ENCODE measurements around the gene TMPO.
A peak's percentile ranks its signal among the peaks of the same experiment; 100 is the strongest.

TMPO gene

GRCh38 chr12:98579347-98579746 lies 64.0 kb downstream of the TMPO start:
- Histone ChIP-seq H3K9me3 (replicated peaks in 1 of 11) (no peaks in the 10 kb centered on the region), H3K4me1 (no peaks in the 10 kb centered on the region), H3K4me2 (no peak overlapping the region), H3K27me3 (no peaks in the 10 kb centered on the region), H4K20me1 (no peaks in the 10 kb centered on the region), H3K9ac (no peak overlapping the region), H3K4me3 (no peak overlapping the region), H3K36me3 (no peaks in the 10 kb centered on the region), H3K27ac (no peak overlapping the region)
- TF ChIP-seq Cebpa-rat (IDR thresholded peaks at IDR 0.05): no peak

- no peak for TF ChIP-seq Cebpa-rat (IDR thresholded peaks at IDR 0.05)
- Histone ChIP-seq H3K4me3 (no peak overlapping the region), H4K20me1 (no peaks in the 10 kb centered on the region), H3K4me2 (no peak overlapping the region), H3K9me3 (replicated peaks in 1 of 11) (no peaks in the 10 kb centered on the region), H3K27me3 (no peaks in the 10 kb centered on the region), H3K27ac (no peak overlapping the region), H3K9ac (no peak overlapping the region), H3K4me1 (no peaks in the 10 kb centered on the region), H3K36me3 (no peaks in the 10 kb centered on the region)
Observed at GRCh38 chr12:98579835-98580234, 64.4 kb downstream of the TMPO start.

GRCh38 chr12:98580695-98581094 lies 65.3 kb downstream of the TMPO start:
- no peak for TF ChIP-seq Cebpa-rat (IDR thresholded peaks at IDR 0.05)
- H3K9me3 ChIP-seq (replicated peaks in 1 of 11): no peaks in the 10 kb centered on the region

GRCh38 chr12:98581101-98581500 lies 65.7 kb downstream of the TMPO start:
- no peaks in the 10 kb centered on the region for H3K36me3 ChIP-seq
- no peak overlapping the region for H3K9ac ChIP-seq
- no peak for TF ChIP-seq Cebpa-rat (IDR thresholded peaks at IDR 0.05)
- H3K4me1 ChIP-seq: no peaks in the 10 kb centered on the region
- no peak overlapping the region for H3K27ac ChIP-seq
- no peaks in the 10 kb centered on the region for H3K9me3 ChIP-seq (replicated peaks in 1 of 11)
- H3K4me2 ChIP-seq: no peak overlapping the region
- no peak overlapping the region for H3K4me3 ChIP-seq
- H3K27me3 ChIP-seq: no peaks in the 10 kb centered on the region
- no peaks in the 10 kb centered on the region for H4K20me1 ChIP-seq

More at GRCh38 chr12:98580695-98581094, 65.3 kb downstream of the TMPO start:
- H3K36me3 ChIP-seq: no peaks in the 10 kb centered on the region
- no peak overlapping the region for H3K9ac ChIP-seq
- H3K4me3 ChIP-seq: no peak overlapping the region
- no peak overlapping the region for H3K4me2 ChIP-seq
- no peaks in the 10 kb centered on the region for H3K4me1 ChIP-seq
- H3K27me3 ChIP-seq: no peaks in the 10 kb centered on the region
- H3K27ac ChIP-seq: no peak overlapping the region
- no peaks in the 10 kb centered on the region for H4K20me1 ChIP-seq

GRCh38 chr12:98582093-98582492 lies 66.7 kb downstream of the TMPO start:
- Histone ChIP-seq H3K4me3 (no peak overlapping the region), H3K9me3 (replicated peaks in 1 of 11) (no peaks in the 10 kb centered on the region), H3K4me1 (peaks cover 0 to 3% (median 0%) of the 10 kb centered on the region in 10 experiments; a peak in 2 of 20 replicates), H3K9ac (no peak overlapping the region), H3K27ac (no peak overlapping the region), H3K27me3 (no peaks in the 10 kb centered on the region), H4K20me1 (no peaks in the 10 kb centered on the region), H3K36me3 (no peaks in the 10 kb centered on the region), H3K4me2 (no peak overlapping the region)
- TF ChIP-seq Cebpa-rat (IDR thresholded peaks at IDR 0.05): no peak

- Histone ChIP-seq H3K9me3 (replicated peaks in 1 of 11) (no peaks in the 10 kb centered on the region), H3K36me3 (no peaks in the 10 kb centered on the region), H3K27me3 (no peaks in the 10 kb centered on the region), H3K4me2 (no peak overlapping the region), H3K4me1 (peaks cover 0 to 7% (median 0%) of the 10 kb centered on the region in 10 experiments; a peak in 5 of 20 replicates), H3K27ac (no peak overlapping the region), H4K20me1 (no peaks in the 10 kb centered on the region), H3K9ac (no peak overlapping the region), H3K4me3 (no peak overlapping the region)
- no peak for TF ChIP-seq Cebpa-rat (IDR thresholded peaks at IDR 0.05)
Observed at GRCh38 chr12:98587084-98587483, 71.7 kb downstream of the TMPO start.

- no peak for TF ChIP-seq Cebpa-rat (IDR thresholded peaks at IDR 0.05)
- H3K27me3 ChIP-seq: no peaks in the 10 kb centered on the region
- no peak overlapping the region for H3K9ac ChIP-seq
- peaks cover 17 to 26% (median 19%) of the 10 kb centered on the region in 10 experiments for H3K4me1 ChIP-seq
- peaks cover 10 to 17% (median 13%) of the 10 kb centered on the region in 11 experiments; a peak in 21 of 22 replicates for H3K36me3 ChIP-seq
- H3K9me3 ChIP-seq (replicated peaks in 1 of 11): no peaks in the 10 kb centered on the region
- H3K4me2 ChIP-seq: no peak overlapping the region
- peaks cover 20 to 26% (median 24%) of the 10 kb centered on the region in 11 experiments for H4K20me1 ChIP-seq
- H3K4me3 ChIP-seq: no peak overlapping the region
- H3K27ac ChIP-seq: no peak overlapping the region
Observed at GRCh38 chr12:98591209-98591608, 75.8 kb downstream of the TMPO start.

GRCh38 chr12:98592825-98593322 lies 77.5 kb downstream of the TMPO start:
- Histone ChIP-seq H3K27me3 (no peaks in the 10 kb centered on the region), H3K4me2 (peak overlapping the region; percentile 54 to 85 (median 72)), H3K4me1 (peaks cover 18 to 30% (median 25%) of the 10 kb centered on the region in 10 experiments), H3K27ac (peak overlapping the region; percentile 65 to 99 (median 97)), H3K9ac (peak overlapping the region; percentile 97 to 100 (median 99)), H3K36me3 (peaks cover 26 to 34% (median 29%) of the 10 kb centered on the region in 11 experiments), H3K9me3 (replicated peaks in 1 of 11) (no peaks in the 10 kb centered on the region), H3K4me3 (peak overlapping the region; percentile 76 to 100 (median 98); a peak in 19 of 20 replicates), H4K20me1 (peaks cover 37 to 43% (median 40%) of the 10 kb centered on the region in 11 experiments)
- TF ChIP-seq Cebpa-rat (IDR thresholded peaks at IDR 0.05): no peak

- peak within 1 kb of the TSS; percentile 97 to 100 (median 99) for H3K9ac ChIP-seq
- peaks cover 43 to 49% (median 47%) of the 10 kb centered on the region in 11 experiments for H4K20me1 ChIP-seq
- peak within 1 kb of the TSS; percentile 81 to 98 (median 88) for H3K4me2 ChIP-seq
- H3K4me3 ChIP-seq: peak within 1 kb of the TSS; percentile 76 to 100 (median 98)
- no peaks in the 10 kb centered on the region for H3K9me3 ChIP-seq (replicated peaks in 1 of 11)
- TF ChIP-seq Cebpa-rat (IDR thresholded peaks at IDR 0.05): no peak
- peak within 1 kb of the TSS; percentile 95 to 99 (median 97) for H3K27ac ChIP-seq
- H3K4me1 ChIP-seq: peaks cover 18 to 30% (median 25%) of the 10 kb centered on the region in 10 experiments
- H3K27me3 ChIP-seq: no peaks in the 10 kb centered on the region
- H3K36me3 ChIP-seq: peaks cover 33 to 40% (median 35%) of the 10 kb centered on the region in 11 experiments
Observed at GRCh38 chr12:98593351-98594049, 78.1 kb downstream of the TMPO start, which contains the start of gene SLC25A3. Gene SLC25A3 (plus strand): TSS chr12:98593686. CDS start chr12:98593979, 293 bp downstream.

All from BLaER1 treated with 17β-estradiol and CSF1 and Interleukin-3, amounts not matched to agents 10 nM and 100 nM (cell line).